Measurements from ENCODE around the gene TRIM8. TPM values are rescaled to one million over a fixed set of nuclear protein-coding genes. Genes with fewer than 3 reads are reported as not detected.
A peak's percentile ranks its signal among the peaks of the same experiment; 100 is the strongest.

The TRIM8 gene
- total RNA-seq, 1 experiment from 2014 or later: 61.4 TPM

GRCh38 chr10:102668326-102669107, 24.2 kb downstream of the TRIM8 start:
- ChIA-PET POLR2A (ENCODE audit: unreplicated experiment) (no interaction called here), CTCF (no interaction called here)
- H3K9me2 ChIP-seq (replicated peaks; ENCODE audit: low read length): no peaks in the 10 kb centered on the region
- H3K4me1 ChIP-seq (ENCODE audit: insufficient read depth, low read length): peaks cover 9% of the 10 kb centered on the region; the same call in 1 of the 2 replicates
- DNase-seq: no peak
- TF ChIP-seq EZH2phosphoT487 (IDR thresholded peaks at IDR 0.05; ENCODE audit: borderline replicate concordance, low read length) (no peak), EZH2 (IDR thresholded peaks at IDR 0.05; ENCODE audit: low read length, unreplicated experiment) (no peak), CTCF (conservative IDR thresholded peaks at IDR 0.05; ENCODE audit: low read depth, low read length) (no peak)
- no peak overlapping the region for H2AFZ ChIP-seq (ENCODE audit: low read length)
- H3K36me3 ChIP-seq (ENCODE audit: low read depth, low read length): no peaks in the 10 kb centered on the region
- intact Hi-C loops (cut with micrococcal nuclease): no loop called here
- no peak overlapping the region for H3K9ac ChIP-seq (ENCODE audit: low read length)
- no peaks in the 10 kb centered on the region for H3F3A ChIP-seq (ENCODE audit: low read length, unreplicated experiment)
- H3K27me3 ChIP-seq (ENCODE audit: low read length): no peaks in the 10 kb centered on the region
- H3K79me2 ChIP-seq (ENCODE audit: low read length): no peaks in the 10 kb centered on the region
- no peak for ATAC-seq
- H3K27ac ChIP-seq (ENCODE audit: low read length): no peak overlapping the region
- no peak overlapping the region for H3K4me3 ChIP-seq (ENCODE audit: low read length)
- H3K4me2 ChIP-seq (ENCODE audit: low read length): no peak overlapping the region
- no peaks in the 10 kb centered on the region for H4K20me1 ChIP-seq (ENCODE audit: low read length)
- BruUV-seq (replicated peaks): no TSS peak
- H3K9me3 ChIP-seq (ENCODE audit: low read length): no peaks in the 10 kb centered on the region

- CTCF ChIA-PET: interaction anchor here (0.7 to 1.0 kb wide), 2 partner anchors 23 to 45 kb away, joined by 4 to 6 read pairs; partner anchors contain the start of genes ARL3 and SFXN2
- Histone ChIP-seq H3K4me1 (ENCODE audit: insufficient read depth, low read length) (peaks cover 9% of the 10 kb centered on the region; the same call in 1 of the 2 replicates), H2AFZ (ENCODE audit: low read length) (peak overlapping the region; percentile 76; the same call in 1 of the 2 replicates), H3K79me2 (ENCODE audit: low read length) (no peaks in the 10 kb centered on the region), H3K9ac (ENCODE audit: low read length) (peak overlapping the region; percentile 17; the same call in 1 of the 2 replicates), H3K9me3 (ENCODE audit: low read length) (no peaks in the 10 kb centered on the region), H3K9me2 (replicated peaks; ENCODE audit: low read length) (no peaks in the 10 kb centered on the region), H4K20me1 (ENCODE audit: low read length) (no peaks in the 10 kb centered on the region), H3K27me3 (ENCODE audit: low read length) (no peaks in the 10 kb centered on the region), H3K27ac (ENCODE audit: low read length) (peak overlapping the region; percentile 29; the same call in 1 of the 2 replicates), H3K36me3 (ENCODE audit: low read depth, low read length) (no peaks in the 10 kb centered on the region), H3K4me2 (ENCODE audit: low read length) (peak overlapping the region; percentile 37; the same call in 1 of the 2 replicates), H3F3A (ENCODE audit: low read length, unreplicated experiment) (no peaks in the 10 kb centered on the region), H3K4me3 (ENCODE audit: low read length) (no peak overlapping the region)
- no TSS peak for BruUV-seq (replicated peaks)
- ATAC-seq (peak; percentile 95), DNase-seq (peak; percentile 65)
- POLR2A ChIA-PET (ENCODE audit: unreplicated experiment): no interaction called here
- intact Hi-C loops (cut with micrococcal nuclease): no loop called here
- TF ChIP-seq EZH2phosphoT487 (IDR thresholded peaks at IDR 0.05; ENCODE audit: borderline replicate concordance, low read length) (no peak), CTCF (conservative IDR thresholded peaks at IDR 0.05; ENCODE audit: low read depth, low read length) (peak; percentile 67), EZH2 (IDR thresholded peaks at IDR 0.05; ENCODE audit: low read length, unreplicated experiment) (no peak)
Measured at GRCh38 chr10:102669206-102670064, 25.2 kb downstream of the TRIM8 start.

Data from PC-3 (cell line).